GM12878 (cell line): ENCODE data around the gene ARTN. TPM values are rescaled to one million over a fixed set of nuclear protein-coding genes. Genes with fewer than 3 reads are reported as not detected.

ENCODE experiments used
- ATAC-seq: fragments of 200-7000 bp; cut with Tn5 transposase; 3 replicates; pipeline ENCODE4 v1.9.1; 2020; ENCODE audit warnings: mild to moderate bottlenecking, moderate library complexity
- BruUV-seq: library from RNA; stranded (reverse); fragments of 400-500 nt; replicated peaks from 2 replicates; lab custom pipeline; 2021; lab: Mats Ljungman, UMichigan
- CTCF ChIA-PET: fragments of 300-600 bp; sonication (Branson Sonifier 250); formaldehyde crosslinking; extraction: SDS; loops from one replicate; lab custom pipeline; 2021; ENCODE audit warnings: inconsistent platforms; lab: Yijun Ruan, JAX
- POLR2A ChIA-PET: fragments of 350-600 bp; formaldehyde crosslinking; extraction: SDS; loops from one replicate; lab custom pipeline; 2021; ENCODE audit warnings: inconsistent platforms; lab: Charles Lee
- RAD21 ChIA-PET: fragments of 300-600 bp; sonication (Branson Sonifier 250); formaldehyde crosslinking; loops from one replicate; lab custom pipeline; 2023; ENCODE audit warnings: antibody characterized with exemption; ENCODE audit not compliant: unreplicated experiment; lab: Charles Lee
- SMC1A ChIA-PET: fragments of 300-600 bp; sonication (Branson Sonifier 250); formaldehyde crosslinking; loops from one replicate; lab custom pipeline; 2023; ENCODE audit not compliant: unreplicated experiment, uncharacterized antibody; lab: Charles Lee
- DNase-seq: peaks from one replicate; pipeline ENCODE4 v3.0.0-alpha.2; 2011; ENCODE audit warnings: low read depth, low spot score
- FAIRE-seq: peaks from 3 replicates; lab custom pipeline; 2011; peaks lifted over from hg19 to GRCh38; lab: Jason Lieb, UNC
- H2AFZ ChIP-seq: 2 replicates; pipeline ENCODE4 v1.6.0; 2011; ENCODE audit warnings: low read depth, low read length, control low read depth; ENCODE audit not compliant: control insufficient read depth
- H3K27ac ChIP-seq: 2 replicates; pipeline ENCODE4 v1.5.1; 2011; ENCODE audit warnings: control low read depth; ENCODE audit not compliant: control insufficient read depth, insufficient read depth
- H3K27me3 ChIP-seq, 2 experiments: replicated peaks in 1 of 2; 2 replicates each; pipeline versions ENCODE4 v1.6.0 to v1.6.1; 2011; ENCODE audit warnings: low read length in 1 of 2; ENCODE audit not compliant: control insufficient read depth in 2 of 2, insufficient read depth in 2 of 2
- H3K36me3 ChIP-seq, 2 experiments: 2 replicates each; pipeline ENCODE4 v1.5.1; 2011; ENCODE audit warnings: low read length in 1 of 2; ENCODE audit not compliant: control insufficient read depth in 2 of 2, insufficient read depth in 2 of 2
- H3K4me1 ChIP-seq: 2 replicates; pipeline ENCODE4 v1.6.1; 2011; ENCODE audit warnings: mild to moderate bottlenecking, low read length, moderate library complexity, mixed read lengths; ENCODE audit not compliant: control insufficient read depth, insufficient read depth
- H3K4me2 ChIP-seq: 2 replicates; pipeline ENCODE4 v1.6.0; 2011; ENCODE audit warnings: control low read depth; ENCODE audit not compliant: control insufficient read depth, insufficient read depth
- H3K4me3 ChIP-seq: fragments of 200-600 bp; sonication (generic); 2 replicates; pipeline ENCODE4 v1.5.1; 2016
- H3K79me2 ChIP-seq: 2 replicates; pipeline ENCODE4 v1.6.0; 2011; ENCODE audit warnings: low read length; ENCODE audit not compliant: control insufficient read depth, insufficient read depth
- H3K9ac ChIP-seq: 2 replicates; pipeline ENCODE4 v1.8.0; 2011; ENCODE audit warnings: low read length, control low read depth, mixed read lengths; ENCODE audit not compliant: control insufficient read depth, insufficient read depth
- H3K9me3 ChIP-seq: replicated peaks from 3 replicates; pipeline ENCODE4 v1.5.1; 2011; ENCODE audit warnings: mild to moderate bottlenecking, low read length; ENCODE audit not compliant: control insufficient read depth, insufficient read depth
- H4K20me1 ChIP-seq: 2 replicates; pipeline ENCODE4 v1.6.0; 2011; ENCODE audit not compliant: control insufficient read depth, insufficient read depth
- EGR1 ChIP-seq, 2 experiments: IDR thresholded peaks; 1 replicate in 1 of 2; 2 replicates in 1 of 2; pipeline ENCODE4 v1.6.1; 2011 to 2012; ENCODE audit warnings: low read depth in 2 of 2, low read length in 2 of 2, borderline replicate concordance in 1 of 2, mild to moderate bottlenecking in 1 of 2, moderate library complexity in 1 of 2
- EP300 ChIP-seq, 2 experiments: fragments of 150-350 bp in 1 of 2; IDR thresholded peaks; 2 replicates each; pipeline ENCODE4 v1.6.1; 2011 to 2012; ENCODE audit warnings: low read depth in 2 of 2, low read length in 2 of 2, borderline replicate concordance in 1 of 2, improper control_type of control experiment in 1 of 2, inconsistent platforms in 1 of 2; ENCODE audit not compliant: control insufficient read depth in 1 of 2
- HDAC6 ChIP-seq: fragments of 200-600 bp; sonication (generic); IDR thresholded peaks from one replicate; pipeline ENCODE4 v1.8.0; 2017; ENCODE audit warnings: antibody characterized with exemption; ENCODE audit not compliant: unreplicated experiment
- POU2F2 ChIP-seq: IDR thresholded peaks from 3 replicates; pipeline ENCODE4 v1.6.1; 2011; ENCODE audit warnings: low read depth, mild to moderate bottlenecking, low read length, borderline replicate concordance
- YY1 ChIP-seq: IDR thresholded peaks from 2 replicates; pipeline ENCODE4 v1.6.1; 2011; ENCODE audit warnings: low read depth, mild to moderate bottlenecking, low read length
- WGBS: methylation state at CpG from one replicate; pipeline ENCODE4 v1.1.6; 2016; ENCODE audit warnings: low lambda C conversion rate; ENCODE audit not compliant: insufficient replicate concordance, insufficient coverage; ENCODE audit errors: missing lambda C conversion rate; 5-methylcytosine and 5-hydroxymethylcytosine counted together
- in situ Hi-C: fragments of 300-500 bp; cut with MboI; formaldehyde crosslinking; loops from 9 replicates; pipeline ENCODE4 v1.14.3; 2018; ENCODE audit warnings: mixed read lengths
- intact Hi-C: fragments of 100-400 bp; cut with micrococcal nuclease; formaldehyde crosslinking; loops from one replicate; pipeline ENCODE4 v1.14.2; 2022; ENCODE audit not compliant: unreplicated experiment
- polyA plus RNA-seq, 11 experiments: library from polyadenylated mRNA; depleted of rRNA in 4 of 11; unstranded in 6 of 11; stranded (reverse) in 5 of 11; fragments of >200 nt; fragmentation: Nextera tagmentation in 4 of 11; fragmentation: Illumina TruSeq in 1 of 11; extraction: Ambion mirVana in 4 of 11; extraction: Trizol in 1 of 11; gene quantifications; 1 replicate in 1 of 11; 2 replicates in 10 of 11; pipeline versions ENCODE4 v1.2.1 to v1.2.3, GENCODE V29; 2011 to 2016; ENCODE audit warnings: inconsistent platforms in 2 of 11, missing spikeins in 2 of 11, low read depth in 1 of 11
- total RNA-seq, 4 experiments: library from RNA; depleted of rRNA in 3 of 4; stranded (reverse); fragments of >200 nt in 3 of 4; fragmentation: Illumina TruSeq in 1 of 4; extraction: Trizol in 1 of 4; gene quantifications; 2 replicates each; pipeline versions ENCODE4 v1.2.1 to v1.2.3, GENCODE V29; 2013 to 2021
- TF ChIP-seq, protein P1 (sequence below), 3 experiments: IDR thresholded peaks in 2 of 3; conservative IDR thresholded peaks in 1 of 3; 2 replicates each; pipeline ENCODE4 v1.5.1; 2011; ENCODE audit warnings: low read depth in 3 of 3, low read length in 3 of 3, mild to moderate bottlenecking in 3 of 3, control low read depth in 2 of 3, moderate library complexity in 2 of 3, inconsistent platforms in 1 of 3, mixed read lengths in 1 of 3; ENCODE audit not compliant: control insufficient read depth in 2 of 3, insufficient read depth in 1 of 3; ENCODE audit errors: extremely low read depth in 1 of 3

The ARTN gene
- total and polyA plus RNA-seq, 10 of the 15 experiments (the other 5 are each of a cell fraction or from before 2014, with no cell fraction given): 0.06 to 2.1 (median 0.34) TPM; not detected in 1

- DNase-seq: no peak
- Histone ChIP-seq H3K9me3 (no peaks in the 10 kb centered on the region), H3K4me1 (peaks cover 11% of the 10 kb centered on the region), H3K79me2 (no peaks in the 10 kb centered on the region)
- FAIRE-seq: no peak
- RAD21 ChIA-PET: interaction anchor here (1.4 to 13.3 kb wide), 3 partner anchors 8 to 170 kb away, joined by 3 to 587 read pairs (median 54); partner anchors contain the start of gene IPO13
- in situ Hi-C loops (loop anchor here (5.0 kb wide), 1 partner anchor 409 kb away; no protein-coding TSS in a partner anchor), intact Hi-C loops (no loop called here)
- CTCF ChIA-PET: interaction anchor here (0.8 to 19.3 kb wide), 4 partner anchors 173 to 408 kb away, joined by 4 to 1117 read pairs (median 71); partner anchors contain the start of gene KDM4A
- BruUV-seq: no TSS peak
- ATAC-seq: peak; percentile 17; the same call in 1 of the 3 replicates
- TF ChIP-seq YY1 (no peak), HDAC6 (peak; percentile 64), POU2F2 (no peak), EP300 (IDR thresholded peaks at IDR 0.05; ENCODE audit: borderline replicate concordance in 1 of 2, control insufficient read depth in 1 of 2, low read depth in 2 of 2, low read length in 2 of 2) (no peak), EGR1 (IDR thresholded peaks at IDR 0.05; ENCODE audit: borderline replicate concordance in 1 of 2, low read depth in 2 of 2, low read length in 2 of 2) (peak in 1 of 2 experiments; percentile 21; a peak in 1 of 3 replicates)
- TF ChIP-seq, protein P1, sequence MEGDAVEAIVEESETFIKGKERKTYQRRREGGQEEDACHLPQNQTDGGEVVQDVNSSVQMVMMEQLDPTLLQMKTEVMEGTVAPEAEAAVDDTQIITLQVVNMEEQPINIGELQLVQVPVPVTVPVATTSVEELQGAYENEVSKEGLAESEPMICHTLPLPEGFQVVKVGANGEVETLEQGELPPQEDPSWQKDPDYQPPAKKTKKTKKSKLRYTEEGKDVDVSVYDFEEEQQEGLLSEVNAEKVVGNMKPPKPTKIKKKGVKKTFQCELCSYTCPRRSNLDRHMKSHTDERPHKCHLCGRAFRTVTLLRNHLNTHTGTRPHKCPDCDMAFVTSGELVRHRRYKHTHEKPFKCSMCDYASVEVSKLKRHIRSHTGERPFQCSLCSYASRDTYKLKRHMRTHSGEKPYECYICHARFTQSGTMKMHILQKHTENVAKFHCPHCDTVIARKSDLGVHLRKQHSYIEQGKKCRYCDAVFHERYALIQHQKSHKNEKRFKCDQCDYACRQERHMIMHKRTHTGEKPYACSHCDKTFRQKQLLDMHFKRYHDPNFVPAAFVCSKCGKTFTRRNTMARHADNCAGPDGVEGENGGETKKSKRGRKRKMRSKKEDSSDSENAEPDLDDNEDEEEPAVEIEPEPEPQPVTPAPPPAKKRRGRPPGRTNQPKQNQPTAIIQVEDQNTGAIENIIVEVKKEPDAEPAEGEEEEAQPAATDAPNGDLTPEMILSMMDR (IDR thresholded peaks at IDR 0.05 in 2 of 3, conservative IDR thresholded peaks at IDR 0.05 in 1 of 3; ENCODE audit: control insufficient read depth in 2 of 3, extremely low read depth in 1 of 3, insufficient read depth in 1 of 3, low read depth in 3 of 3, low read length in 3 of 3): 0 out of 6 replicates have a peak, but pooled peaks of 1 of the 3 experiments have one; percentile 2
- TF ChIP-seq, all 136 proteins: peak for 3
- no peak overlapping the region for H3K27ac ChIP-seq
- H3K36me3 ChIP-seq: no peaks in the 10 kb centered on the region
- peak overlapping the region; percentile 67; the same call in 1 of the 2 replicates for H3K4me2 ChIP-seq
- SMC1A ChIA-PET: interaction anchor here (1.5 to 8.7 kb wide), 3 partner anchors 83 to 287 kb away, joined by 3 to 481 read pairs (median 6); partner anchors contain the start of gene KDM4A
- H3K9ac ChIP-seq: no peak overlapping the region
- 20% methylated on average over 40 of the region's 56 CpGs for WGBS
- peak overlapping the region; percentile 36 for H2AFZ ChIP-seq
- no peaks in the 10 kb centered on the region for H4K20me1 ChIP-seq
- POLR2A ChIA-PET: interaction anchor here (0.6 kb wide), 1 partner anchor 57 kb away, joined by 3 read pairs; no protein-coding TSS in a partner anchor
- no peaks in the 10 kb centered on the region for H3K27me3 ChIP-seq
- H3K4me3 ChIP-seq: 0 out of 2 replicates have a peak overlapping the region, but pooled peaks have one; percentile 44
Measured at GRCh38 chr1:43936431-43937151, 3.0 kb downstream of the ARTN start.
